ENCODE data around the gene SERP1. TPM values are rescaled to one million over a fixed set of nuclear protein-coding genes. Genes with fewer than 3 reads are reported as not detected.

Gene SERP1
- total RNA-seq, 1 donor from 2014 or later, result 120 TPM

DNA sequence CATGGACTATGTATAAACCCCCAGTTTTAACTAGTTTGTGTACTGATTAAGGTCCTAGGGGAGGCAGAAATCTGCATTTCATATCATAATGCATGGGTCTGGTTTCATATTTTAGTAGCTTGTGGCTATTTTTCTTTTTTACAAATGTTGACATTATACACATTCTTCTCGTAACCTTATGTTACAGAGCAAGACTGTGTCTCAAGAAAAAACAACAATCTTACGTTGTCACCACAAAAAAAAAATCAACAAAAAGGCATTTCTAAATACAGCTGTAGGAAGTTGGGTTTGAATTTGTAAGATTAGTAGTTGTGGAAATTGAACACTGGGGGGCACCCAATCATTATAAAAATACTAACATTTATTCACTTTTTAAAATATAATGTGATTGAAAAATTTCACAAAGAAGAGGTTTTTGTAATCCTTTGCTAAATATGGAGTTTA is 17.9 kb downstream of the SERP1 start:
- Mint-ChIP-seq H3K27ac (no peak overlapping the region), H3K27me3 (ENCODE audit: insufficient read depth, low read depth) (peaks cover 2% of the 10 kb centered on the region)
- H3K4me2 ChIP-seq, result no peak overlapping the region

DNA sequence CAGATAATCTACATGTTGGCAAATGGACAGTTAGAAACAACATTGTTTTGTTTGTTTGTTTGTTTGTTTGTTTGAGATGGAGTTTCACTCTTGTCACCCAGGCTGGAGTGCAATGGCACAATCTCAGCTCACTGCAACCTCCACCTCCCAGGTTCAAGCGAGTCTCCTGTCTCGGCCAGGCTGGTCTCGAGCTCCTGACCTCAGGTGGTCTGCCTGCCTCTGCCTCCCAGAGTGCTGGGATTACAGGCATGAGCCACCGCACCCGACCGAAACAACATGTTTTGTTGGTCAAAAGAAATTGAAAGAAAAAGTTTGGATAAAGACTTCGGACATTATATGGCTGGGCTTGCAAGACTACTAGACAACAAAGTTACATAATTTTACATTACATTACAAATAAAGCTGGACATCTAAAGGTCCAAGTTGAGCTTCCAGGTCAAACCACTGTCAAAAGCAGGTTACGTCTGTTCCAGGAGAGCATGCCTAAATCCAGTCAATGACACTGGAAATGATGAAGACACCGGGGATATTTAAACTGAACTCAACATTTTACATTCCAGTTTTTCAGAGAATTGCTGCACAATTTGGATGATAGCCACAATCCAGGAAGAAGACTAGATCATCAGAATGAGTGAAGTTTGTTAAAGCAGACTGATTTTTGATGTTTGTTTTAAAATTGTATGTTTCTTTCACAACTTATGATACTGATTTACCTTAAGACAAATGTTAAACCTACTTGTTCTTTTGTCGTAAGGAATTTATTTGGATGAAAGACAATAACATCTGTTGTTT is 18.6 kb downstream of the SERP1 start:
- Histone ChIP-seq H3K9me3 (ENCODE audit: low read depth) (no peaks in the 10 kb centered on the region), H3K79me2 (ENCODE audit: low read depth) (no peaks in the 10 kb centered on the region), H4K20me1 (ENCODE audit: low read depth) (no peaks in the 10 kb centered on the region), H2AFZ (replicated peaks) (no peak overlapping the region), H3K4me2 (no peak overlapping the region), H3K4me3 (no peak overlapping the region), H3F3A (ENCODE audit: low read depth) (no peaks in the 10 kb centered on the region), H3K9ac (no peak overlapping the region), H3K4me1 (no peaks in the 10 kb centered on the region), H3K27me3 (no peaks in the 10 kb centered on the region), H3K36me3 (no peaks in the 10 kb centered on the region), H3K27ac (no peak overlapping the region)
- DNase-seq (ENCODE audit: low spot score), result no peak
- no peaks in the 10 kb centered on the region for H3K36me3 Mint-ChIP-seq
- no peak overlapping the region for H3K27ac Mint-ChIP-seq
- peaks cover 2% of the 10 kb centered on the region for H3K4me1 Mint-ChIP-seq
- H3K9me3 Mint-ChIP-seq, result no peaks in the 10 kb centered on the region
- peaks cover 1% of the 10 kb centered on the region for H3K27me3 Mint-ChIP-seq (ENCODE audit: insufficient read depth, low read depth)
- no peak for TF ChIP-seq EZH2 (IDR thresholded peaks at IDR 0.05)
- TF ChIP-seq EZH2phosphoT487 (IDR thresholded peaks at IDR 0.05), result no peak
- TF ChIP-seq CTCF (IDR thresholded peaks at IDR 0.05), result no peak
- no peak overlapping the region for H3K4me3 Mint-ChIP-seq

More for the DNA sequence above, 17.9 kb downstream of the SERP1 start:
- Histone ChIP-seq H3K4me1 (no peaks in the 10 kb centered on the region), H3K9me3 (ENCODE audit: low read depth) (no peaks in the 10 kb centered on the region), H3K27me3 (no peaks in the 10 kb centered on the region), H3K79me2 (ENCODE audit: low read depth) (no peaks in the 10 kb centered on the region), H3F3A (ENCODE audit: low read depth) (no peaks in the 10 kb centered on the region), H2AFZ (replicated peaks) (no peak overlapping the region), H3K27ac (no peak overlapping the region), H3K4me3 (no peak overlapping the region), H3K9ac (no peak overlapping the region), H4K20me1 (ENCODE audit: low read depth) (no peaks in the 10 kb centered on the region), H3K36me3 (no peaks in the 10 kb centered on the region)
- TF ChIP-seq CTCF (IDR thresholded peaks at IDR 0.05) (peak; percentile 46), EZH2phosphoT487 (IDR thresholded peaks at IDR 0.05) (no peak), EZH2 (IDR thresholded peaks at IDR 0.05) (no peak)
- Mint-ChIP-seq H3K4me3 (no peak overlapping the region), H3K4me1 (peaks cover 2% of the 10 kb centered on the region), H3K9me3 (no peaks in the 10 kb centered on the region), H3K36me3 (no peaks in the 10 kb centered on the region)
- DNase-seq (ENCODE audit: low spot score), result no peak

DNA sequence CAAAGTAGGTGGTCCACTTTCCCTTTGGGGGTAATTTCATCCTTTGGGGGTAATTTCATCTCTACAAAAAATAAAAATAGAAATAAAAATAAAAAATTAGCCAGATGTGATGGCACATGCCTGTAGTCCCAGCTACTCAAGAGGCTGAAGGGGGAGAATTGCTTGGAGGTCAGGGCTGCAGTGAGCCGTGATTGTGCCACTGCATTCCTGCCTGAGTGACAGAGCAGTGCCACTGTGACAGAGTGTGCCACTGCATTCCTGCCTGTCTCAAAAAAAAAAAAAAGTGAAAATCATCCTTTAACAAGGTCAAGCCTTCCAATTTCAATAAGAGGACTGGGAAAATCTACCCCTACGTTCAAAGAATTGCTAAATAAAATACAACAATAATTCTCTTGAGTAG is 22.8 kb downstream of the SERP1 start:
- Histone ChIP-seq H4K20me1 (ENCODE audit: low read depth) (no peaks in the 10 kb centered on the region), H3F3A (ENCODE audit: low read depth) (no peaks in the 10 kb centered on the region), H3K27me3 (no peaks in the 10 kb centered on the region), H3K4me1 (no peaks in the 10 kb centered on the region), H2AFZ (replicated peaks) (no peak overlapping the region), H3K9me3 (ENCODE audit: low read depth) (no peaks in the 10 kb centered on the region), H3K27ac (no peak overlapping the region), H3K4me2 (no peak overlapping the region), H3K79me2 (ENCODE audit: low read depth) (no peaks in the 10 kb centered on the region), H3K36me3 (no peaks in the 10 kb centered on the region), H3K4me3 (no peak overlapping the region), H3K9ac (no peak overlapping the region)
- H3K4me1 Mint-ChIP-seq, result peaks cover 8% of the 10 kb centered on the region
- no peak overlapping the region for H3K4me3 Mint-ChIP-seq
- DNase-seq (ENCODE audit: low spot score), result no peak
- H3K9me3 Mint-ChIP-seq, result no peaks in the 10 kb centered on the region
- H3K36me3 Mint-ChIP-seq, result no peaks in the 10 kb centered on the region
- no peaks in the 10 kb centered on the region for H3K27me3 Mint-ChIP-seq (ENCODE audit: insufficient read depth, low read depth)
- H3K27ac Mint-ChIP-seq, result no peak overlapping the region
- no peak for TF ChIP-seq CTCF (IDR thresholded peaks at IDR 0.05)
- TF ChIP-seq EZH2phosphoT487 (IDR thresholded peaks at IDR 0.05), result no peak
- no peak for TF ChIP-seq EZH2 (IDR thresholded peaks at IDR 0.05)
